Breast epithelium (tissue), 4 donors: ENCODE results near the gene GTPBP6. TPM values are rescaled to one million over a fixed set of nuclear protein-coding genes. Genes with fewer than 3 reads are reported as not detected.

Experiments
- DNase-seq, 2 donors: peaks; one replicate each; pipeline ENCODE4 v3.0.0-alpha.2; 2019; ENCODE audit warnings: low spot score in 2 of 2
- H3K27ac ChIP-seq, 2 donors: fragments of 200-600 bp; sonication (generic) in 1 of 2; one replicate each; pipeline ENCODE4 v1.5.1; 2016 to 2019; ENCODE audit warnings: mild to moderate bottlenecking in 1 of 2
- H3K27me3 ChIP-seq, 2 donors: fragments of 200-600 bp; sonication (generic) in 1 of 2; one replicate each; pipeline versions ENCODE4 v1.5.1 to v1.6.0; 2017 to 2019; ENCODE audit warnings: control low read depth in 1 of 2, mild to moderate bottlenecking in 1 of 2
- H3K36me3 ChIP-seq: fragments of 200-600 bp; one replicate; pipeline ENCODE4 v1.5.1; 2019
- H3K4me1 ChIP-seq, 2 donors: fragments of 200-600 bp; sonication (generic); one replicate each; pipeline ENCODE4 v1.5.1; 2016 to 2019; ENCODE audit warnings: control low read depth in 1 of 2
- H3K4me3 ChIP-seq, 3 donors: fragments of 200-600 bp; sonication (generic); 1 replicate in 2 of 3; 2 replicates in 1 of 3; pipeline ENCODE4 v1.5.1; 2016 to 2019; ENCODE audit warnings: mild to moderate bottlenecking in 3 of 3, moderate library complexity in 2 of 3
- H3K9me3 ChIP-seq, 2 donors: fragments of 200-600 bp; sonication (generic) in 1 of 2; one replicate each; pipeline ENCODE4 v1.5.1; 2016 to 2019; ENCODE audit warnings: control low read depth in 1 of 2
- CTCF ChIP-seq, 3 donors: fragments of 450-650 bp; IDR thresholded peaks; one replicate each; pipeline ENCODE4 v1.5.1; 2016 to 2017; ENCODE audit warnings: antibody characterized with exemption in 3 of 3, mild to moderate bottlenecking in 3 of 3, moderate library complexity in 3 of 3
- POLR2A ChIP-seq: fragments of 450-650 bp; IDR thresholded peaks from one replicate; pipeline ENCODE4 v1.6.1; 2016; ENCODE audit warnings: antibody characterized with exemption, mild to moderate bottlenecking, moderate library complexity
- POLR2AphosphoS5 ChIP-seq, 3 donors: sonication (generic); formaldehyde crosslinking; IDR thresholded peaks; one replicate each; pipeline ENCODE4 v1.6.1; 2017; ENCODE audit warnings: antibody characterized with exemption in 3 of 3
- intact Hi-C: fragments of 100-400 bp; cut with DNase I; formaldehyde crosslinking; loops from one replicate; pipeline ENCODE4 v1.15.1; 2023; ENCODE audit warnings: low total_unique reads
- total RNA-seq, 3 donors: library from RNA; depleted of rRNA; stranded (reverse); fragments of >200 nt; gene quantifications; one replicate each; pipeline ENCODE4 v1.1.0, GENCODE V29; 2016

The GTPBP6 gene
- total RNA-seq, 3 donors from 2014 or later, result 25.5 to 45.9 (median 27.2) TPM

- Histone ChIP-seq H3K4me1 (no peaks in the 10 kb centered on the region), H3K36me3 (no peaks in the 10 kb centered on the region), H3K27me3 (no peaks in the 10 kb centered on the region), H3K27ac (no peak overlapping the region), H3K4me3 (no peak overlapping the region), H3K9me3 (peaks cover 23 to 30% of the 10 kb centered on the region in 2 donors)
- intact Hi-C loops, result loop anchor here (5.0 kb wide), 1 partner anchor 1359 kb away; no protein-coding TSS in a partner anchor
- TF ChIP-seq CTCF (IDR thresholded peaks at IDR 0.05) (no peak), POLR2A (no peak)
- no peak for DNase-seq
These were observed 40.1 kb upstream of the GTPBP6 start for GRCh38 chrX:358651-359143.

DNA sequence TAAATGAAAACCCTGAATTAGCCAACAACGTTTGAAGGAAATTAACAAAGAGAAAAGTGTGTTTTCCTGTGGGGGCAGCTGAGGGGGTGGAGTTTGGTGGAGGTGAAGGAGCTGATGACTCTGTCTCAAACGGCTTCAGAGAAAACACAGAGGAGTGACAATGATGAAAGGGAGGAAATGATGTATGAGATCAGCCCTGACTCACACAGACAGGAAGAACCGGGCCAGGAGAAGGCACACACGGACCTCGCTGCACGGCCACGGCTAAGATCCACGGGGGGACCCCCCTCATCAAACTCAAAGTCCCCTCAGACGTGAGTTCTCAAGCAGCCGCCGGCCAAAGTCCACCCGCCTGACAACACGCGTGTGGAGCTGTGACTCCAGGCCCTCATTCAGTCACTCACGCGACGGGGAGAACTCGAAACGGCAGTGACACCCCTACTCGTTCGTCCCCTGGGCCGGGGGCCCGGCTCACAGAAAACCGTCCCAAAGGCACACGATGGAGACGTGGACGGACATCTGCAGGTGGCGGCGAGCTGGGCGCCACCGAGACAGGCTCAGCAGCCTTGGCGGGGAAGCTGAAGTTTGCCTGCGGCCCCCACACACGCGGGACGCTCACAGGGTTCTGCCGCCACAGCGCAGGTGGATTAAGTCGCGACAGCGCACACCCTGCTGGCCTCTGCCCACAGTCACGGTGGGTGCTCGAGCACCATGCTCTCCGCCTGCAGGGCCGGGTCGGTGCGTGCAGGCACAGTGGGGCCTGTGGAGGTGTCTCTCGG lies 39.3 kb upstream of the GTPBP6 start:
- H3K4me1 ChIP-seq, result no peaks in the 10 kb centered on the region
- intact Hi-C loops, result loop anchor here (5.0 kb wide), 1 partner anchor 1359 kb away; no protein-coding TSS in a partner anchor
- no peaks in the 10 kb centered on the region for H3K27me3 ChIP-seq
- no peak for TF ChIP-seq POLR2A
- TF ChIP-seq POLR2AphosphoS5 (IDR thresholded peaks at IDR 0.05), result no peak
- TF ChIP-seq CTCF (IDR thresholded peaks at IDR 0.05), result no peak
- H3K27ac ChIP-seq, result no peak overlapping the region
- DNase-seq, result no peak
- no peaks in the 10 kb centered on the region for H3K36me3 ChIP-seq
- H3K9me3 ChIP-seq, result peaks cover 23 to 30% of the 10 kb centered on the region in 2 donors
- H3K4me3 ChIP-seq, result no peak overlapping the region

DNA sequence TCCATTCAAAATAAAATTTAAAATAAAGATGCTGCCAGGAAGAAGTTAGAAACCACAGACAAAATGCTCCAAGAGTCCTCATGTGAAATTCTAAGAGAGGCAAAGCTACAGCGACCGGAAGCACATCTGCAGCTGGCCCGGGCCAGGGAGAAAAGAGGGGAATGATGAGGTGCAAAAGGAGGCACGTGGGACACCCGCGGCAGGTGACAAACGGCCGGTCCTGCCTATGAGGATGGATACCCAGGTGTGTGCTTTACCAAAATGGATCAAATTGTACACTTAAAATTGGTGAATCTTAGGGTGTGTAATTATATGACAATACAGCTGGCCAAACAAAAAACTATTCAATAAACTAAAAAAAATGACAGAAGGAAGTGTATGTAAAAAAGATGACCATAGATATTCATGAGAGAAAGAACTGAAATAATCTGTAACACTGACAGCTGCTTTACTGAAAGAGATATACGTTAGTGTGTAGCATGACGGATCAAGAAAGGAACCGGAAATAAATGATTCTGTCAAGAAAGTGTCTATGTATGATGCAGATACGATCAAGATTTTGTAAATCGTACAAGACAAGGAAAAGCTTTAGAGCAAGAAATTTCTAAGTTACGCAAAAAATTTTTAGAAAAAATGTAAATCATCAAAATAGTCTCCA lies 38.6 kb upstream of the GTPBP6 start:
- Histone ChIP-seq H3K4me1 (no peaks in the 10 kb centered on the region), H3K36me3 (no peaks in the 10 kb centered on the region), H3K9me3 (peaks cover 23 to 30% of the 10 kb centered on the region in 2 donors), H3K4me3 (no peak overlapping the region), H3K27me3 (no peaks in the 10 kb centered on the region), H3K27ac (no peak overlapping the region)
- TF ChIP-seq CTCF (IDR thresholded peaks at IDR 0.05), result no peak
- TF ChIP-seq POLR2A, result no peak
- TF ChIP-seq POLR2AphosphoS5 (IDR thresholded peaks at IDR 0.05), result no peak
- intact Hi-C loops, result loop anchor here (5.0 kb wide), 1 partner anchor 1360 kb away; no protein-coding TSS in a partner anchor
- no peak for DNase-seq

GRCh38 chrX:356385-357034 lies 37.9 kb upstream of the GTPBP6 start:
- Histone ChIP-seq H3K27ac (no peak overlapping the region), H3K27me3 (no peaks in the 10 kb centered on the region), H3K9me3 (peaks cover 23 to 28% of the 10 kb centered on the region in 2 donors), H3K4me3 (no peak overlapping the region), H3K36me3 (no peaks in the 10 kb centered on the region), H3K4me1 (no peaks in the 10 kb centered on the region)
- no peak for DNase-seq
- TF ChIP-seq POLR2A (no peak), POLR2AphosphoS5 (IDR thresholded peaks at IDR 0.05) (no peak), CTCF (IDR thresholded peaks at IDR 0.05) (no peak)
- intact Hi-C loops, result loop anchor here (5.0 kb wide), 1 partner anchor 1361 kb away; no protein-coding TSS in a partner anchor
